Effector memory CD4-positive, alpha-beta T cell (primary cell): Measurements from ENCODE around the gene SAMD11.

Source experiments
- DNase-seq, 3 donors: peaks; one replicate each; pipeline ENCODE4 v3.0.0-alpha.2; 2020
- H3K27ac ChIP-seq: 2 replicates; pipeline ENCODE4 v1.7.0; 2013; ENCODE audit warnings: mild to moderate bottlenecking, low read length, moderate library complexity; ENCODE audit not compliant: insufficient read depth, poor library complexity, severe bottlenecking
- H3K27me3 ChIP-seq: replicated peaks from 2 replicates; pipeline ENCODE4 v1.7.0; 2013; ENCODE audit warnings: mild to moderate bottlenecking, low read length; ENCODE audit not compliant: insufficient read depth, control insufficient read depth, poor library complexity, severe bottlenecking
- H3K36me3 ChIP-seq: 2 replicates; pipeline ENCODE4 v1.7.0; 2013; ENCODE audit warnings: mild to moderate bottlenecking, low read length, moderate library complexity; ENCODE audit not compliant: control insufficient read depth, insufficient read depth
- H3K4me1 ChIP-seq: 2 replicates; pipeline ENCODE4 v1.7.0; 2013; ENCODE audit warnings: low read length, mild to moderate bottlenecking; ENCODE audit not compliant: control insufficient read depth, insufficient read depth, poor library complexity, severe bottlenecking
- H3K4me3 ChIP-seq: 2 replicates; pipeline ENCODE4 v1.7.0; 2013; ENCODE audit warnings: low read length, low read depth, mild to moderate bottlenecking; ENCODE audit not compliant: insufficient read depth, poor library complexity, severe bottlenecking
- H3K9me3 ChIP-seq: 2 replicates; pipeline ENCODE4 v1.7.0; 2013; ENCODE audit warnings: mild to moderate bottlenecking, low read length, moderate library complexity; ENCODE audit not compliant: control insufficient read depth

Gene SAMD11

DNA sequence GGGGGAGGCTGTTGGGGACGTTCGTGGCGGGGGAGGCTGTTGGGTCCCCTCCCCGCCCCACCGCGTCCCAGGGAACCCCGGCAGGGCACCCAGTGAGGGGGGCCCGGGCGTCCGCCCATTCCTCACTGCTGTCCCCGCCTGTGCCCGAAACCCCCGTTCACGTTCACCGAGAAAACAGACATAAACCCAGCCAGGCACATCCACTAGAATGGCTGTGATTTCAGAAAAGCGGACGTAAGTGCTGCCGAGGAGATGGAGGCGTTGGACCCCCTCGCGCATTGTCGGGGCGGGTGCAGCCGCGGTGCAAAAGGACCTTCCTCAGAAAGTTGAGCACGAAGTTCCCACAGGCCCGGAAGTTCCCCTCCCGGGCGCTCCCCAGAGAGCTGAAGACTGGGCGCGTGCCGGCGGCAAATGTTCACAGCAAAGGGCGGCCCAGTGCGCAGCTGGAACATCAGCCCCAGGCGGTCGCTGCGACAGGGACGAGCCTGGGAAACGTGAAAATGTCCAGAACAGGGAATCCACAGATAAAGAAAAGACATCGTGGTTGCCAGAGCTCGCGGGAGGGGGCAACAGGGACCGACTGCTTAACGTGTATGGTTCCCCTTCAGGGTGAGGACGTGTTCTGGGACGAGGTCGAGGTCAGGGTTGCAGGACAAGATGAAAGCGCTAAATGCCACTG, 18.5 kb upstream of the SAMD11 start:
- Histone ChIP-seq H3K9me3 (no peaks in the 10 kb centered on the region), H3K27me3 (peaks cover 19% of the 10 kb centered on the region), H3K4me3 (peak overlapping the region; percentile 20), H3K36me3 (no peaks in the 10 kb centered on the region), H3K4me1 (peaks cover 10% of the 10 kb centered on the region), H3K27ac (no peak overlapping the region)
- no peak for DNase-seq

DNA sequence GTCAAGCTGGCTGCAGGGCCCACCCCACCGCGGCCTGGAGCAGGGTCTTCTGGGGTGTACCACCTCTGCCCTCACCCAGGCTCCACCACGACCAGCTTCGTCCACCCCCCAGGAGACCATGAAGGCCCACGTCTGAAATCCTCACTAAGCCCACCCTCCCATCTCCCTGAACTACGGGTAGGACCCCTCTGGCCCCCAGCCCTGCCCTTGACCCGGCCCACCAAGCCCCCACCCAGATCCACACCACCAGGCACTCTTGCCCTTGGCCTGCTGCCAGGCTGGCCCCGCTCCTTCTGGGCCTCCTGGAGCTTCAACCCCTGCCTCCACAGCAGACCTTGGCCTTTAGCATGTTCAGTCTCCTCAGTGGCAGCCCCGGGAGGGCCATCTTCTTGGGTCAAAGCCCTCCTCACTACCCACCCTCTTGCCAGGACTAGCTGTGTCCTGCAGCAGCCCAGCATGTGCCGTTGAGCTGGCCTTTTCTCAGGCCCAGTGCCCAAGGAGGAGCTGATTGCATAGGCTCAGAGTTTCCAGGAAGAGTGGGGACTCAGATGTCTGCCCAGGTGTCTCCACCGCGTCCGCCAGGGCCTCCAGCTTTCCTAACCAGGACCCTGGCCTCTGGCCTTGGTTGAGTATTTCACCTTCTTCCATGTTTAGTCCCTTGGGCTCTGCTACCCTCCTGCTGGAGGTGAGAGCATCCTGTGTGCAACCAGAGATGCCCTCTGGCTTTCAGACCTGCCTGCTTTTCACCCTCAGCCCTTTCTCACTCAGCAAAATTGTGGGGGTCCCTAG, 17.7 kb upstream of the SAMD11 start:
- Histone ChIP-seq H3K27ac (no peak overlapping the region), H3K4me3 (no peak overlapping the region), H3K36me3 (no peaks in the 10 kb centered on the region), H3K4me1 (peaks cover 10% of the 10 kb centered on the region), H3K9me3 (no peaks in the 10 kb centered on the region), H3K27me3 (peaks cover 16% of the 10 kb centered on the region)
- no peak for DNase-seq

DNA sequence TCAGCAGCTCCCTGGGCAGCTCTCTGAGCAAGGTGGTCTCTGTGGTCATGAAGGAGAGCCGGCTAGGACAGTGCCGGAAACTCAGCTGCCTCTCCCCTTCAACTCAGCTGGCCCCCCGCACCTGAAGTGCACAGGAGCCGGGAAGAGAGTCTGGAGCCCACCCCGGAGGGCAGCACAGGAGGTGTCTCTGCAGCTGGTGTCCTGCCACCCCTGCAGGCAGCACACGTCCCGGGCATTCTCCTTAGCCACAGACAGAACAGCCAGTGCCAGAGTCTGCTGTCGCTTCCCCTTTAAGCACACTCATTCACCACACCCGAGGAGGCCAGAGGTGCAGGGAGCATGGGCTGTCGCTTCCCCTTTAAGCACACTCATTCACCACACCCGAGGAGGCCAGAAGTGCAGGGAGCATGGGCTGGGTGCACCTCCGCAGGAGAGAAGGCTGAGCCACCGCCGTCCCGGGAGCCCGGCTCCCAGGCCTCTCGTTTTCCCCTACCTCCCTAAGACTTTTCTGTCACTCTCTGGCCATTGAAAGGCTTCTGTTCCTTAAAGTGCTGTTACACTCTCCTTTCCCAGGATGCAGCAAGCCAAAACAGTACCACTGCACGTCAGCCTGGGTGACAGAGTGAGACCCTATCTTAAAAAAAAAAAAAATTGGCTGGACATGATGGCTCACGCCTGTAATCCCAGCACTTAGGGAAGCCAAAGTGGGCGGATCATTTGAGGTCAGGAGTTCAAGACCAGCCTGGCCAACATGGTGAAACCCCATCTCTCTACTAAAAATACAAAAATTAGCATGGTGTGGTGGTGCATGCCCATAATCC, 16.9 kb upstream of the SAMD11 start:
- Histone ChIP-seq H3K4me1 (peaks cover 10% of the 10 kb centered on the region), H3K9me3 (no peaks in the 10 kb centered on the region), H3K36me3 (no peaks in the 10 kb centered on the region), H3K4me3 (no peak overlapping the region), H3K27me3 (peaks cover 16% of the 10 kb centered on the region), H3K27ac (no peak overlapping the region)
- no peak for DNase-seq

DNA sequence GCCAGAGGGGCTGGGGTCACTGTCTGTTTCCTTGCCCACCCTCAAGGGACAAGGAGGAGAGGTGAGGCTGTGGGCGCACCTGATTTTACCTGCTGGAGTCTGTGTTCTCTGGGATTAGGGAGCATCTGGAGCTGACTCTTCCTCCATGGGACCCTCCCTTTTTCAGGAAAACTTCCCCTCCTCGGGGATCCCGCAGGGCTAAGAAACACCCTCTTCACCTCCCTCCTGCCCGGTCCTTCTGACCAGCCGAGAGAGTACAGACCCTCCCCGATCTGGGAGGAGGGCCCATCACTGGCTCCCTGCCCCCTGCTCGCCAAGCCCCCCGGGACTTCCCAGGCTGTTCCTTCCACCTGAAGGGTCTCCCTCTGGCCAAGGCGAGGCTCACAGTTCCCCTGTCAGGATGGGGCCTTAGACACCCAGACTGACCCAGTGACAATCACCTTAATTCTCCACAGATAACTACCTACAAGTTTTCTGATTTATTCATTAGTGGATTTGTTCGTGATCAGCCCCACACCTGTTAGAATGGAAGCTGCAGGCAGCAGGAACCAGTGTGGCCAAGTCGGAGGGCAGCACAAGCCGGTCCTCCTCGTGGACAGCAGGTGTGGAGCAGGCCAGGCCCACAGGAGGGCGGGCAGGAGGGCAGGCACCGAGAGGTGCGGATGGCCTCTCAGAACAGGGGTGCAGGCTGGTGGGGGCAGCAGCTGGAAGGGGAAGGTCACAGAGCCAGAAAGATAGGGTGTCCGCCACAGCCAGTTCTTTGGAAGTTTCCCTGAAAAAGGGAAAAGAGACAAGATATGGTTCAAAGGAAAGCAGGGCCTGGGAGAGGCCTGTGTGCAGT, 15.9 kb upstream of the SAMD11 start:
- Histone ChIP-seq H3K9me3 (no peaks in the 10 kb centered on the region), H3K27me3 (peaks cover 12% of the 10 kb centered on the region), H3K4me3 (no peak overlapping the region), H3K36me3 (no peaks in the 10 kb centered on the region), H3K27ac (no peak overlapping the region), H3K4me1 (peaks cover 10% of the 10 kb centered on the region)
- DNase-seq: no peak

DNA sequence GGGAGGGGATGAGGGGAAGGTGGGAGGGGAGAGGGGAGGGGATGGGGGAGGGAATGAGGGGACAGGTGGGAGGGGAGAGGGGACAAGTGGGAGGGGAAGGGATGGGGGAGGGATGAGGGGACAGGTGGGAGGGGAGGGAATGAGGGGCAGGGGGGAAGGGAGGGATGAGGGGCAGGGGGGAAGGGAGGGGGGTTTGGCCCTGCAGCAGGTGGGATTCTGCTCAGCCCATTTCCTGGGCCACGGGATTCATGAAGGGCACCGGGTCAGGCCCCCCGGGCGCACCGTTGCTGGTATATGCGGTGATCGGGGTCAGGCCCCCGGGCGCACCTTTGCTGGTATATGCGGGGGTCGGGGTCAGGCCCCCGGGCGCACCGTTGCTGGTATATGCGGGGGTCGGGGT, 15.1 kb upstream of the SAMD11 start:
- Histone ChIP-seq H3K4me3 (no peak overlapping the region), H3K36me3 (no peaks in the 10 kb centered on the region), H3K27ac (no peak overlapping the region), H3K4me1 (peaks cover 10% of the 10 kb centered on the region), H3K9me3 (no peaks in the 10 kb centered on the region), H3K27me3 (peaks cover 12% of the 10 kb centered on the region)
- no peak for DNase-seq

DNA sequence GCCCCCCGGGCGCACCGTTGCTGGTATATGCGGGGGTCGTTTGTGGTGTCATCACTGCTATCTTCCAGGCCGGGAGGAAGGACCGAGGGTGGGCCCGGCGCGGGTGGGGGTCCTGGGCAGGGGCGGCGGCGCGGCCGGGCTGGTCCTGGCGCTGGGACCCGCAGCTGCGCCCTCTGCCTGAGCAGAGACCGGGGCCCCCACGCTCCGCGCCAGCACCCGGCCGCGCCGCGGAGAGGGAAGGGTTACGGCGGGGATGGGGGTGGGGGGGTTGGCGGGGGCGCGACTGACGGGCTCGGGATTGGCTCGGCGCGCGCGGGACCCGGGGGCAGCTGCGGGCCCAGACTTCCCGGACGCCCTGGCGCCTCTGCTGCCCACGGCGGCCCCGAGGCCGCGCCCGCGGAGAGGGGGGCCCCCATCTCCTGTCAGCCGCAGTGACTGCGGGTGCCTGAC, 13.8 kb upstream of the SAMD11 start:
- H3K4me1 ChIP-seq: peaks cover 6% of the 10 kb centered on the region
- H3K36me3 ChIP-seq: no peaks in the 10 kb centered on the region
- H3K9me3 ChIP-seq: no peaks in the 10 kb centered on the region
- H3K4me3 ChIP-seq: no peak overlapping the region
- H3K27me3 ChIP-seq: peaks cover 12% of the 10 kb centered on the region
- H3K27ac ChIP-seq: no peak overlapping the region
- DNase-seq: no peak

DNA sequence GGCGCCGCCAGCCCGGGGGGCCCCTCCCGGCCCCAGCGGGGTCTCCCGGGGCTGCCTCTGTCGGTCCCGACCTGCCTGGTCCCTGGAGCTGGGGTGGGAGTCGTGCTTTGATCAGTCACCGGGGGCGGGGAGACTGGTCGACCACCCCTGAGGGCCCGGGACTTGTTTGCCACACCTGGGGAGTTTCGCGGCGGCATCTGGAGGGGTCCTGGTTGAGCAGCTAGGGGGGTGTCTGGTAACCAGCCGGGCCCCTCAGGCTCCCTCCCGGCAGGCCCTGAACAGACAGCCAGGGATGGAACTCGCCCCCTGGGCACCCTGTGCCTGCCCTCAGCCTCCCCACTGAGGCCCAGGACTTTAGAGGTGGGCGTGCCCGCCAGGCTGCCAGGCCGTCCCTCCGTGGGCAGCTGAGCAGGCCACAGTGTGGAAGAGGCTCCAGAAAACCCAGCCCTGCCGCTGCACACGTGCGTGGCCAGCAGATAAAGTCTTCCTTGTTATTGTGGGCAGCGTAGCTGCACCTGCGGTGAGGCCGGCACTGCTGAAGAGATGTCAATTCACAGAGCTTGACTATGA, 13.3 kb upstream of the SAMD11 start:
- Histone ChIP-seq H3K4me3 (no peak overlapping the region), H3K27ac (no peak overlapping the region), H3K4me1 (peaks cover under 1% of the 10 kb centered on the region), H3K36me3 (no peaks in the 10 kb centered on the region), H3K27me3 (peaks cover 7% of the 10 kb centered on the region), H3K9me3 (no peaks in the 10 kb centered on the region)
- no peak for DNase-seq

DNA sequence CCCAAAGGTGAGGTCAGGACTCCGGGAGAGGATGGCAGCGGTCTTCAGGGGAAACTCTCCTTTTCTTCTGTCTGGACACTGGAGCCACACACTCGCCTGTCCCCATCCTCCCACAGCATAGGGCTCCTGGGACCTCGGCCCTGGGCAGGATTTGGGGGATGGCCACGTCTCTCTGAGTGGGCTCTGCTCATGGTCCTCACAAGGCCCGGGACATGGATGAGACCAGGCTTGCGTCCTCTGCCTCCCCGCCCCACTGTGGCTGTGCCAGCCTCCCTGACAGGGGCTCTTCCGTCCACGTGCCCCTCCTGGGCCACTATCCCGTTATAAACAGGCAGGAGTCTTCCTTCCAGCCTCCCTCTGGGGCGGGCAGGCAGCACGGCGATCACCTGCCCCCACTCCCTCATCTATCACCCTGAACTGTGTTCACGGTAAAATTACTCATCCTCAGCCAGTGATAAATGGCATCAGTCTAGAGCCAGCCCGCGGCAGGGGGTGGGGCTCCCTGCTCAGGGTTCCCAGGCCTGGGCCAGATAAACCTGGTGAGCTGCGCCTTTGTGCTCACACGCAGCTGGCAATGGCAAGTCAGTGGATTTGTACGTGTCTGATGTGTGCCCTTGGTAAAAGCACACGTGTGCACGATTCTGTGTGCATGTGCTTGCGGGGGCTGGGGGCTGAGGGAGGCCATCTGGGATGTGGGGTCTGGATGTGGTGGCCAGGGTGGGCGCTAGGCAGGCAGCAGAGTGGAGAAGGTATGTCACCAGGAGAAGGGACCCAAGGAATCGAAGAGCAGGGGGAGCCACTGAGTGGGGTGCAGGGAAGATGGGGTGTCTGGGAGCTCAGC, 12.6 kb upstream of the SAMD11 start:
- no peak overlapping the region for H3K4me3 ChIP-seq
- H3K9me3 ChIP-seq: no peaks in the 10 kb centered on the region
- DNase-seq: no peak
- H3K27me3 ChIP-seq: peaks cover 7% of the 10 kb centered on the region
- H3K36me3 ChIP-seq: no peaks in the 10 kb centered on the region
- no peaks in the 10 kb centered on the region for H3K4me1 ChIP-seq
- H3K27ac ChIP-seq: no peak overlapping the region
